Anterior cingulate cortex (tissue), 58 donors: Measurements from ENCODE around the gene TMIGD2.
A peak's percentile ranks its signal among the peaks of the same experiment; 100 is the strongest.

Experiments used
- DNase-seq, 58 donors: peaks; one replicate each; lab custom pipeline; 2025; lab: John Stamatoyannopoulos, UW

Gene TMIGD2

DNA sequence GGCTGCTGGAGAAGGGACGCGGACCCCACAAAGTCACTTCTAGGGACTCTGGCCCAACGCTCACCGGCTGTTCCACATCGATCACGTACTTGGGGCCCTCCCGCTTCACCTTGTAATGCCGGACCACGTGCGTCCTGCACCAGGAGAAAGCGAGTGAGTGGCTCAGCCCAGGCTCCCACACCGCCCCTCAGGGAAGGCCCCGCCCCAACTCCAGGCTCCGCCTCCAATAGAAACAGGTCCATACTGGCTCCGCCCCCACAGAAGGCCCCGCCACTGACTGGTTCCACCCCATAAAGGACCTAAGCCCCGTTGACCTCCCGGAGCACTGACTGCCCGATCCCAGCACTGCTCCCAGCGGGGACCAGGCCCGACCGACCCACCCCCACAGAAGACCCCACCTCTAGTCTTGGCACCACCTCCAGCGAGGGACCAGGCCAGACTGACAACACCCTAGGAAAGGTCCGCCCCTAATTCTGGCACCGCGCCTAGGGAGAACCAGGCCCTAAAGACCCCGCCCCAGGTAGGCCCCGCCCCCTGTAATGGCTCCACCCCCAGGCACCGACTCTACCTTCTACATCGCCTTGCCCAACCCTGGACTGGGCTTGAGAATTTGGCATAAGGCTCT is 25.2 kb upstream of the TMIGD2 start:
- peak in 49 of 58 donors; percentile 10 to 87 (median 47) for DNase-seq

DNA sequence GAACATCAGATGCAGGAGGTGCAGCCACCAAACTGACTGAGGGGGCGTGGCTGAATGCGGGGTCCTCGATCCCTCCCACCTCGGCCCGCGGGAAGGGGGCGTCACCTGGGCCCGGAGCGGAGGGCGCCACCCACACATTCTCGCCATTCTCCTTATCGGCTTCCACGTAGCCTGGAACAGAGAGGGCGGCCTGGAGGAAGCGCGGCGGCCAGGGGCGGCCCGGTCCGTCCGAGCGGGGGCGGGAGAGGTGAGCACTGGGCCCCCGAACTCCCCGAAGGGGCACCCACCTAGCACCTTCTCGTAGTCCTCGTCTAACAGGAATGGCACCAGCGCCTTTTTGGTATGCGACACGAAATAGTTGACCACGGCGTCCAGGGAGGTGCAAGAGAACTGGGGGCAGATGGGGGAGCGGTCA is 24.7 kb upstream of the TMIGD2 start:
- DNase-seq, result peak in 1 of 58 donors; percentile 42

DNA sequence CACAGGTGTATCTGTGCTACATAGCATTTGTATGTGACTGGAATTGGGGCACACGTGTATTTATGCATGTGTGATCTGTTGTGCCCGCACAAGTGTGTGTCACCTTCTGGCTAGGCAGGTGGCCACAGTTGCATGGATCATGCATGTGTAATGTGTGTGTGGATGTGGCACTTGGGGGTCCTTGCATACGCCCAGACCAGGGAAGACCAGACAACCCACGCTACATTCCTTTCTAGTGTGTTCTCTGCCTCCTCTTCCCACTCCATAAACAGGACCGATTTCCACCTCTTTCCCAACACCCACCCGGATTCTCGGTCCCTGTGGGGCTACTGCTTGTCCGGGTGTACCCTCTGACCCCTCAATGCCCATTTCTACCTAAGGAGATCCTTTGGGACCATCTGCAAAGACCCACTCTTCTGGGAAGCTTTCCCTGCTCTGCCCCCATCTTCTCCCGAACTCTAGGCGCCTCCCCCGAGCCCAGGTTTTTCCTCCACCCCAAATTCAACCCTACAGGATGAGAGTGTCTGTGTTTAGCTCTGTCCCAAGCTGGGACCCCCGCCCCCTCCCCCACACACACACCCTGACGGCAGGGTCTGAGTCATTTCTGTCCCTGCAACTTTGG is 24.1 kb upstream of the TMIGD2 start:
- DNase-seq, result no peak

- no peak for DNase-seq
Measured at GRCh38 chr19:4324228-4324627, 22.0 kb upstream of the TMIGD2 start.

DNA sequence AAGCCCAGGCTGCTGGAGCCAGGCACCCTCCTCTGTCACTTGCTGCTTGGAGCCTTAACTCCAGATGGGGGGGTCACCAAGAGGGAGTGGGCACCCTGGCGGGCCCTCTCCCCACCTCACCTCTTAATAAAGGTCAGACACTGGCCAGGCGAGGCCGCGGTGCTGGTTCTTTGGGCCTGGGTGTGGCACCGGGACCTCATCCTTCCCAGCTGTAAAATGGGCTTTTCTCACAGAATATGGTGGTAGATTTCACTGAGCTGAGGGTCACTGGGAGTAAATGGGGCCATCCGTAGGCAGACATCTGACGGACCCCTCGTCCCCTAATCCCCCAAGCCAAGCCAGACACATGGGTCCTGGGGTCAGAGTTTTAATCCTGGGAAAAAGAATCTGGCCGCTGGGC is 21.5 kb upstream of the TMIGD2 start:
- DNase-seq, result no peak

- DNase-seq, result no peak
Measured at GRCh38 chr19:4322942-4323665, 20.9 kb upstream of the TMIGD2 start.

GRCh38 chr19:4320419-4320818 is 18.2 kb upstream of the TMIGD2 start:
- no peak for DNase-seq

DNA sequence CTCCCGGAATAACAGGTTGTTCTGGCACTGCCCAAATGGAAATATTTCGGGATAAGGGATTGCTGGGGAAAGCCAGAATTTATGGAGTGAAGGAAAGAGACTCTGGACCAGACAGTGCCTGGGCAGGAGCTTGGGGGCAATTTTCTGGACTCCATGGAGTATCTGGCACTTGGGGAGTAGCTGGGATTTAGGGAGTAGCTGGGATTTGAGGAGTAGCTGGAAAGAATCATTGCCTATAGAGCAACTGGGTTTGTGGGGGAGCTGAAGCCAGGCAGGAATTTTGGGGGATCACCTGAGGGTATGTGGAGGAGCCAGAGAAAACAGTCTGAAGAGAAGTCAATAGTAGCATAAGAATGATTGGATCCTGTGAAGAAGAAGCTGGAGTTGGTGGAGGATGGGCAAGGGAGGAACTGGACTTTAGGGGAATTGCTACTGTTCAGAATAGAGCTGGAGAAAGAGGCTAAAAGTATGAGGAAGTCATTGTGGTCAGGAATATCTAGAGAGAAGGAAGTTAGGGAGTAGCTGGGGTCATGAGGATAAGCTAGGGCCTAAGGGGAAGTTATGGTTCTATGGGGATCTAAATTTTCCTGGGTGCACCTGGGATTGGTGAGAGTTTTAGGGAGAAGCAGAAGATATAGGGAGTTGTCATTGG is 17.0 kb upstream of the TMIGD2 start:
- DNase-seq, result no peak

- DNase-seq, result no peak
Measured at GRCh38 chr19:4318460-4318859, 16.3 kb upstream of the TMIGD2 start.

GRCh38 chr19:4316956-4317355 is 14.8 kb upstream of the TMIGD2 start:
- no peak for DNase-seq

- DNase-seq, result no peak
Measured at GRCh38 chr19:4313847-4314490, 11.8 kb upstream of the TMIGD2 start.

- no peak for DNase-seq
Measured at GRCh38 chr19:4310247-4311121, 8.3 kb upstream of the TMIGD2 start.

- DNase-seq, result no peak
Measured at GRCh38 chr19:4305659-4306058, 3.5 kb upstream of the TMIGD2 start.

GRCh38 chr19:4305257-4305612 is 3.0 kb upstream of the TMIGD2 start:
- no peak for DNase-seq

- peak in 39 of 58 donors; percentile 5 to 69 (median 25) for DNase-seq
Measured at GRCh38 chr19:4304538-4305256, 2.5 kb upstream of the TMIGD2 start, which contains the start of gene FSD1. FSD1 (plus strand) TSS chr19:4304598; CDS start chr19:4304747, 149 bp downstream.

- DNase-seq, result no peak
Measured at GRCh38 chr19:4303819-4304537, 1.8 kb upstream of the TMIGD2 start.

GRCh38 chr19:4301590-4302242 is 473 bp downstream of the TMIGD2 start:
- no peak for DNase-seq

DNA sequence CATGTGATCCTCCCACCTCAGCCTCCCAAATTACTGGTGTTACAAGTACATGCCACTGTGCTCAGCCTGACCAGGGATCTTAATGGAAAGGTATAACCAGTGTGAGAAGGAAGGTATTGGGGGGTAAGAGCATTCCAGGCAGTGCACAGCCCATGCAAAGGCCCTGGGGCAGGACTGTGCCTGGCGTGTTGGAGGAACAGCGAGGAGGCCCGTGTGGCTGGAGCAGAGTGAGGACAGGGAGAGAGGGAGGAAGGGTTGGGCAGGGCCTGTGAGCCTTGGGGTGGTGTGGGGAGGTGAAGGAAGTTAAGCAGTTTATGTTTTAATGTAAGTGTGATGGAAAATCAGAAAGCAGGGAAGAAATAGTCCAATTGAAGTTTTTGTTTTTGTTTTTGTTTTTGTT is 1.6 kb downstream of the TMIGD2 start:
- no peak for DNase-seq
